GM18519 (cell line): ENCODE results near the gene KCNB1.

ENCODE experiments used
- ATAC-seq: cut with Tn5 transposase; IDR thresholded peaks from one replicate; pipeline ENCODE4 v1.9.1; 2021; ENCODE audit warnings: mild to moderate bottlenecking, moderate library complexity; ENCODE audit not compliant: unreplicated experiment, low FRiP score

KCNB1 gene

DNA sequence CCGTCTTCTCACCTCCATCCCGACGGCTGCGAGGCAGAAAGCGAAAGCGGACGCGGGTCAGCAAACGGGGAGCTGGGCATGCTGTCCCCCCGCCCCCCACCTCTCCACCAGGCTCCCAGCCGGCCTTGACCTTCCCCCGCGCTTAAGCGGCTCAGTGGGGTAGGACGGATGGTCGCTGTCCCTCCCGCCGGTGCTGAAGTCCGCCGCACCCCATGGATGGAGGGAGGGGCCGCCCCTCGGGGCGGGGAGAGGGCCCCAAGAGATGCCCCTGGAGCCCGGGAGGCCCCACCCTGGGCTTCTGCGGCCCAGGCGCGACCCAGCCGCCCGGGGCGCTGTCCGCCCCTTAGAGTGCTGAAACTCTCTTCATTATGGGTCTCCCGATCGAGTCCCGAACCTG, at the start of gene KCNB1:
KCNB1 (minus strand) TSS at position 48 of the 397 bp plus-strand sequence. CDS start 188 bp downstream, outside the sequence.
- ATAC-seq = no peak

- no peak for ATAC-seq
Measured at GRCh38 chr20:49529470-49529869, 47.0 kb upstream of the KCNB1 start.

- ATAC-seq = no peak
Measured at GRCh38 chr20:49526568-49526967, 44.1 kb upstream of the KCNB1 start.

DNA sequence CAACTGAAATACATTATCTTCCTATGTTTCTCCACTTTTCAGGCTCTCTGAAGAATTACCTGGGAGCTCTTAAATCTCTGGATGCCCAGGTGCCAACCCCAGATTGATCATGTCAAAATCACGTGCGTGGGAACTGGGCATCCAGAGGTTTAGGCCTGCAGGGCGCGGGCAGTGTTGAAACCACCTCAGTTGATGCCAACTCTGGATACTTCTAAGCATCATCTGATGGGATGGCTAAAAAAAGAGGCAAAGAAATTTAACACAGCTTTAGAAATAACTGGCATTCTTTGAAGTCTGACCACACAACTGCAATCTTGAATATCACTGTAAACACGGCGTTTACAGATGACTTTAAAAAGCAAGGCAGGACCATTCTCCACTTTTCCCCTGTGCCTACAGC, 43.6 kb upstream of the KCNB1 start:
- ATAC-seq = no peak

DNA sequence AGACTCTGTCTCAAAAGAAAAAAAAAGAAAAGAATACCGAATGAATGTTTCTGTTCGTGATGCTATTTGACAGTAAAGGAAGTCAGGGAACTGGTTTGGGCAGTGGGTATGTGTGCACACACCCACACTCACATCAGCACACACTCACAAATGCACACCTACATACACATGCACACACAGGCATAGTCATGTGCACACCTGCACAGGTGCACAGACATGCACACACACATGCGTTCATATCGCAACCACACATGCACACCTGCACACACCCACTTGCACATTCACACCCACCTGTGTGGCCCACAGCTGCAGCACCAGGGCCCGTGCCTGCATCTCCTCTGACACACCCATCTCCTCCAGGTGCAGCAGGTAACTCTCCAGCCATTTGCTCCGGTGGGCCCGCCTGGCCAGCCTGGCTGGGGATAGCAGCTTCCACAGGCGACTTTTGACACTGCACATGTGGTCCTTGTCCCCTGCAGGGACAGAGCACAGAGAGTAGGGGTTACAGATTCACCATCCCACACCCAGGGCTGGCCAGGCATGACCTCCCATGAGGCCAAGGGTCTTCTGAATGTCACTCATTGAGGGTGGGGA, 41.4 kb upstream of the KCNB1 start:
- ATAC-seq = no peak

DNA sequence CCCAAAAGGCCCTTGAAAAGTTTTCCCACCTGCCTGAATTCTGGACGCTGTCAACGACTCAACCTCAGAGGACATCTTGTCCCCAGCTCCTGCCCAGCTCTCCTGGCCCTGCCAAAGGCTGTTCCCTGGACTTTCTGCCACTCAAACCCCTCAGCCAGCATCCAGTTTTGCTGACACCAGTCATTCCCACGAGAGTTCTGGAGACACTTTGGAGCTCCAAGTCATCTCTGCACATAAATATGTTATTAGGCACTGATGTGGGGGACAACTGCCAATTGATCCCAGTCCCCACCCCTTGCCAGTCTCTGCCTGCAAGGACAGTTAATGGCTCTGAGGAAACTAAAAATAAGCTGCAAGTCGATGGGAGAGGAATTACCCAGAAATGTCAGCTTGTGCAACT, 38.9 kb upstream of the KCNB1 start:
- no peak for ATAC-seq

GRCh38 chr20:49519777-49520359, 37.4 kb upstream of the KCNB1 start:
- ATAC-seq = no peak

DNA sequence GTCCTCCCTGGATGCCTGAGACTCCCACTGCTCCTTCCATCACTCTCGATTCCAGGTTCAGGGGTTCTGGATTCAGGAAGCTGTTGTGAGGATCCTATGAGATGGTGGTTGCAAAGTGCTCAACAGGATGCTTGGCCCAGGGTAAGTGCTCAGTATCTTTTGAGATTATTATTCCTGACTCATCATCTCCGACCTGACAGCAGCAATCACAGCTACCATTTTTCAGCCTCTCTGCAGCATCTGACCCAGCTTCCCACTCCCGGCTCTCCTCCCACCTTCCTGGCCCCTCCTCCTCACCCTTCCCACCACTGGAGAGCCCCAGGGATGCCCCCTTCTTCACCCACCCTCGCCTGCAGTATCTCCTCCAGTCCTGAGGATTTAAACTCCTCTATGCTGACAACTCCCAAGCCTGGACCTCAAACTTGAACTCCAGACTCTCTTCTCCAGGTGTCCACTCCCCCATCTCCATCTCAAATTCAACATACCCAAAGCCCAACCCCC, 36.8 kb upstream of the KCNB1 start:
- ATAC-seq = no peak

DNA sequence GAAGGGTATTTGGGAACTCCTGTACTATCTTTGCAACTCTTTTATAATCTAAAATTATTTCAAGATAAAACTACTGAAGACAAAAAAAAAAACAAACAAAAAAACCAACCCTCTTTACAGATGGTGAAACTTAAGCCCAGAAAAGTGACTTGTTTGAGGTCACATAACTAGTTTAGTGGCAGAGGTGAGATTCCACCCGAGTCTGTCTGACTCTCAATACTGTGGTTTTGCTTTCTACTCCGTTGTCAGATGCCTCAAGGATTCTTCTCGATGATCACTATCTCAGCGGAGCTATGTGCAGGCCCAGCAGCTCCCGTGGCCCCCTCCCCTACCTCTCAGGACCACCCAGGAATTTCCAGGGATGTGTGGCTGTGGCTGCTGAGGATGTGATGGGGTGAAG, 36.1 kb upstream of the KCNB1 start:
- ATAC-seq = no peak

- ATAC-seq = no peak
Measured at GRCh38 chr20:49517805-49518100, 35.3 kb upstream of the KCNB1 start.

- ATAC-seq = no peak
Measured at GRCh38 chr20:49516916-49517804, 34.7 kb upstream of the KCNB1 start.

- ATAC-seq = no peak
Measured at GRCh38 chr20:49515586-49515985, 33.1 kb upstream of the KCNB1 start.

- ATAC-seq = no peak
Measured at GRCh38 chr20:49513517-49513916, 31.0 kb upstream of the KCNB1 start.

DNA sequence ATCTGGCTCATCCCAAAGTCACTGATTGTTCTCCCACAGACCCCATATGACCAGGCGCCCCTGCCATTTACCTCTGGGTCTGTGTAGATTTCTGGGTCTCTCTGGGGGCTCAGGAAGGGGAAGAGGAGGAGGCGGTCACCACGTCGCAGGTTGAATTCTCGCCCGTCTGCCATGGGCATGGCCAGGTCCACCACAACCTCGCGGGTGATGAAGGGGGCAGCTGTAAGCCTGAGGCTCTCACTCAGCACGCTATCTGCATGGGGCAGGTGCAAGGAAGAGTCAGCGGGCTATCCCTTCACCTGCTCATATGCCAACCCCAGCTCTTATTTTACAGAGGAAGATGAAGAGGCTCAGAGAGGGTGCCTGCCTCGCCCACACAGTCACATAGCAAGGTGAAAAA, 30.5 kb upstream of the KCNB1 start:
- no peak for ATAC-seq

GRCh38 chr20:49511788-49512525, 29.5 kb upstream of the KCNB1 start:
- no peak for ATAC-seq

- ATAC-seq = no peak
Measured at GRCh38 chr20:49510562-49511122, 28.2 kb upstream of the KCNB1 start.

DNA sequence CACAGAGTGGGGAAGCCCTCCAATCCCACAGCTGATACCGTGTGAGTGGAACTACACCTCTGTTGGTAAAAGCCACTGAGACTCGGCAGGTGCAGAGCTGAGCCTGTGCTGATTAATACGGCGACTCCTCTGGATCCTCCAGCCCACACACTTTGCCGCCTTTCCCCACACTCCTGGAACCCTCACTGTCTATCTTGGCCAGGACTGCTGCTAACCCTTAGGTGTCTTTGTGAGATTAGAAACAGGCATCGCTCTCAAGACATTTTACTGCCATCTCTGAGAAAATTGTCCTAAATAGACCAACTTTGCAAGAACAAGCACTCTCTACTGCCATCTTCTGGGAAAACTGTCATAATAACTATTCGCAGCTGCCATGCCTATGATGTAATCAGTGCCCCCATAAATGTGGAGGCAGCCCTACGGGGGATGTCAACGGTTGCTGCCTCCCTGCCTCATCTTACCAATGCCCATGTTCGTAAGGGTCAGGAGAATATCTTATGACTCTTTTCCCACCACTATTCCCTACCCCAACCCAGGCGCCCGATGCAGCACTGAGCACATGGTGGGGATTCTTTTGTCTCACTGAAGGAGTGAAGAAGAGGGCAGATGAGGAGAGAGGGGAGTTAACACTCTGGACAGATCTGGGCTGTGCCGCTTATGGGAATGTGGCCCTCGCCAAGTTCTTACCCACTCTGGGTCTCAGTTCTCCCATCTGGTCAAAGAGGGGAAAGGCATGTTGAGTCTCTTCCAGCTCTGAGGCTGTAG, 26.1 kb upstream of the KCNB1 start:
- ATAC-seq = no peak

DNA sequence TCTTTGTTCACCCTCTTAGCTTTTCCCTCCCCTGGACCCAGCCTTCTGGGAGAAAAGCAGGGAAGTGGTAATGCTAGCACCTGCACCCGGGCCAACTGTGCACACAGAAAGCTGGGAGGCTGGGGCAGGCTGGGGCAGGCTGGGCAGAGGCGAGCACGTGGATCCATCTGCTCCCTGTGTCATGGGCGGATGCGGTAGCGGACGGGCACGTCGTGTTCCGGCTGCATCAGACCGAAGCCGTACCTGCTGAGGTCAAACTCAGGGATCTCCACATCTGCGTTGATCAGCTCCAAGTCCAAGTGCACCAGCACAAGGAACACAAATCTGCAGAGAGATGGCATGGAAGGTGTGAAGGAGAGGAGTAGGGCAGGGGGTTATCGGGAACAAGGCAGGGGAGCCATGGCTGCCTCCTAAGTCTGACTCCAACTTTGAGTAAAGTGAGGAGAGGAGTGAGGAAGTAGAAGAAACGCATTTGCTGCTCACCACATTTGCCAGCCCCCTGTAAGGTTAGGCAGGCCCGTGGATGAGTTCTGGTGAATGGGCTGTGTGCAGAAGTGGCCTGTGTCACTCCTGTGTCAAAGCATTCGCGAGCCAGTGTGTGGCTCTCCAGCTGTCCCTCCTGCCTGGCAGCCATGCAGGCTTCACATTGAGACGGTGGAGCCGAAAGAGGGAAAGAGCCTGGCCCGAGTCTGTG, 25.4 kb upstream of the KCNB1 start:
- ATAC-seq = no peak

GRCh38 chr20:49505518-49505917, 23.1 kb upstream of the KCNB1 start:
- no peak for ATAC-seq
